T-helper 1 cell (primary cell): Measurements from ENCODE around the gene CDH23.
A peak's percentile ranks its signal among the peaks of the same experiment; 100 is the strongest.

Experiments used
- DNase-seq, 5 donors: peaks; one replicate each; pipeline ENCODE4 v3.0.0-alpha.2; 2012 to 2020

CDH23 gene

GRCh38 chr10:71565284-71566000, 168.7 kb downstream of the CDH23 start:
- DNase-seq, result no peak

DNA sequence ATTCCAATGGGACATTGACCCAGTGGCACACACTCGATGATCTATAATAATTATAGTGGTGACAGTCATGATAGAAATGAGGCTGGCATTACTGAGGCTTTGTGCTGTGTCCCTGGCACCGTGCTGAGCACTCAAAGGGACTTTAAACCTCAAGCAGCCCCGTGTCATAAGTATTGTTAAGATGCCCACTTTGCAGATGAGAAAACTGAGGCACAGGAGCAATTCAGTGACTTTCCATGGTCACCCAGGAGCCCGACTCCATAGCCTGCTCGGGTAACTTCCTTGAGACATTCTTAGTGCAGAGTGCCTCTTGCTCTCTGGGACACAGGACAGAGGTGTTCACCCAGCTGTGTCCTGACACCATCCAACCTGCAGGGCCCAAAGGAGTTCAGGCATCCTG, 170.3 kb downstream of the CDH23 start:
- no peak for DNase-seq

- DNase-seq, result no peak
Measured at GRCh38 chr10:71568896-71569492, 172.3 kb downstream of the CDH23 start.

DNA sequence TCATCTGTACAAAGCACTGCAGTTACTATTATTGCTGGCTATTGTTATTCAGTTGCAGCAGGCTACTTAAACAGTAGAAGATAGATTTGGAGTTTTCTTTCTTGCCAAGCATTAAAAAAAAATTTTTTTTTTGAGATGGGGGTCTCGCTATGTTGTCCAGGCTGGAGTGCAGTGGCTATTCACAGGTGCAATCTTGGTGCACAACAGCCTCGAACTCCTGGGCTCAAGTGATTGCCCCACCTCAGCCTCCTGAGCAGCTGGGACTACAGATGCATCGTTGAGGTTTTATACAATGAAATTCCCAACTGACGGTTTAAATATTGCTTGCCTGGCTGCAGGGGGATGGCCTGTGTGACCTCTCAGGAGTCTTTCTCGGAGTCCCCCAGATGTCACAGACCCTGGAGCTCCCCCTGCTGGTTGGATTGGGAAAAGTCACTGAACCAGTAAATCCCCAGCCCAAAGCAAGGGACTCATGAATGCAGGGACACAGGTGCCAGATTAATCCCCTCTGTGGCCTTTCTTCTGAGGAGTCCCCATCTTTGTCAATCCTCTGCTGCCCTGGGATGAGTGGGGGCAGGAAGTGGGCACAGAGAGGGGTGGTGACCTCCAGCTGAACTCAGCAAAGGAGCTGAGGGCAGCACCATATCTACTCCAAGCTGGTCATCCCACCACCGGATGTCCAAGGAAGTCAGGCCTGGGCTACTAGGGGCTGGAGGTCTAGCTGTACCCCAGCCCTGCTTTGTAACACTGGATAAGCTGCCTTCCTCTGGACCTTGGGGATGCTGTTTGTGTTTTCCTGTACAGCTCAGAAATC, 173.3 kb downstream of the CDH23 start:
- DNase-seq, result peak; percentile 46 to 74 (median 57)

GRCh38 chr10:71571460-71572175, 174.9 kb downstream of the CDH23 start:
- no peak for DNase-seq

DNA sequence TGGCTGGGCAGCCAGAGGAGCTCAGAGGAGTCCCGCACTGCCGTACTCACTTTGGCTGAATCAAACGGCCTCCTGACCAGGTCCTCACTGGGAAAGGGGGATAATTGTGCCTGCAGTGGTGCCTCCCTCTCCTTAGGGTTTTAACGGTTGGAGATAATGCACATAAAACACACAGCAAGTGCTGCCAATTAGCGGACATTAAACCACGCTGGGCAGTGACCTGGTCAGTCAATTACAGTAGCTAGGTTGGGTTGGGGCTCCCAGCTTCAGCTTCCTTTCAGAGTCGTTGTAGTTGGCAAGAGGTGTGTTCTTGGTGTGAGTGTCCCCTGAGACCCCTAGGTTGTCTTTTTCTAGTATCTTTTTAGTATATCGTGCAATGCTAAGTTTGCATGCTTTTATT, 176.2 kb downstream of the CDH23 start:
- no peak for DNase-seq

GRCh38 chr10:71573562-71574518, 177.1 kb downstream of the CDH23 start:
- DNase-seq, result no peak

DNA sequence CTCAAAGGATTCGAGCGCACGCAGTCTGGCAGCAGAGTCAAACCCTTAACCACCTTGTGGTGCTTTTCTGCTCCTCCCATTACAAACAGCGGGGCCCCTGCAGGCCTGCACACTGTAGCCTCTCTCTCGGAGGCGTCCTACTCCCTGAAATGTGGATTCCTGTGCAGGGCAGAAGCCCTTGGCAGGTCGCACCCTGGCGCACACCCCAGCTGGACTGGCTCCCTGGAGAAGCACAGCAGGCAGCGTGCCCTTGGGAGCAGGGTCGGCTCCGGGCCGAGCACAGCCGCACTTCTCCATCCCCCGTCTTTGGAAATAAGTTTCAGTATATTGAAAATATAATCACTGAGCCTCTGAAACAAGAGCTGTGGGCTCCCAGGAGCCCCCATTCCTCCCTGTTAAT, 178.7 kb downstream of the CDH23 start:
- no peak for DNase-seq

GRCh38 chr10:71575934-71576801, 179.4 kb downstream of the CDH23 start:
- DNase-seq, result no peak

DNA sequence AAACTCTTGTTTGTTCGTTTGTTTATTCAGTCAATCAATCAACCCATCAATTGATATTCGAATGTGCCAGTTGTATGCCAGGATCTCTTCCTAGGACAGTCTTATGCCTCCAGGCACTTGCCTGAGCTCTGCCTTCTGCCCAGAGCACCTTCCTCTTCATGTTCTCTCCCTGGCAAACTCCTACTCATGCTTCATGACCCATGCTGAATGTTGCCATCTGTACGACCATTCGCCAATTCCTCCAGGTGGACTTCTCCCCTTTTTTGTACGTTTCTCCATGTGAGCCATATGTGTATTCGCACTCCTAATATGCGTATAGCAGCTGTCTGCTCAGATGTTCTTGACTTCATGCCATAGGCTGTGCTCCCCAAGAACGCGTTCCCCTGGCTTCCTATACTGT, 180.1 kb downstream of the CDH23 start:
- DNase-seq, result no peak

GRCh38 chr10:71577345-71577744, 180.6 kb downstream of the CDH23 start:
- DNase-seq, result no peak

- no peak for DNase-seq
Measured at GRCh38 chr10:71578069-71578468, 181.3 kb downstream of the CDH23 start.

DNA sequence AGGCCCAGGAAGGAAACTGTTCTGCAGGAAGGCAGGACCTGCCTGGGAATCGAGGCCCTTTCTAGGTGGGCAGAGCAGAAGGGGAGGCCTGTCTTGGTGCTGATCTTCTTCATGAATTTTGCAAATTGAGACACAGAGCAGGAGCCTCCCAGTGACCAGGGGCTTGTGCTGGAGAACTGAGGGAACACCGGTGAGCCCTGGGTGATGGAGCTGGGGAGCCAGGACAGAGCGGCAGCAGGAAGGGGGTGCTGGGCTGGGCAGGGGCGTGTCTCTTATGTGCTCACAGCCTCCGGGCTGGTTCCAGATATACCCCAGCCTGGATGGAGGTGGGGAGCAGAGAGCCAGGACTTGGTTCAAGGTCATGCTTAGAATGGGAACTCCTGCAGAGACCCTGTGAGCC, 182.9 kb downstream of the CDH23 start:
- DNase-seq, result no peak

GRCh38 chr10:71580415-71580814, 183.7 kb downstream of the CDH23 start:
- no peak for DNase-seq

DNA sequence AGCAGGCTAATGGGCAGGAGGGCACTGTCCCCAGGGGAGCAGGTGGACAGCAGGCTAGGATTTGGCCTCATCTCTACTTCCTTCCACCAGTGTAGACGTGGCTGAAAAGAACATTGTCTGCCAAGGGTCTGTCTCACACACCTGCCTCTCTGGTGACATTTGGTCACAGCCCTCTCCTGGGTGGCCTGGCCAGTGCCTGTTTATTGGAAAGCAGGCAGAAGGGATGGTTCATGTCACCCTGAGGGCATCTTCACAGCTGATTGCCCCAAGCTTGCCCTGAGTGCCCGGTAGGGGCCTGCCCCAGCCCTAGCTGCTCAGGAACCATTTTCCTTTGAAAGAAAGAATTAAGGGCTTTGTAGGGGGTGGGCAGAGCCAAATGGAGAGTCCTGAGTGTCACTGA, 184.2 kb downstream of the CDH23 start:
- DNase-seq, result no peak

DNA sequence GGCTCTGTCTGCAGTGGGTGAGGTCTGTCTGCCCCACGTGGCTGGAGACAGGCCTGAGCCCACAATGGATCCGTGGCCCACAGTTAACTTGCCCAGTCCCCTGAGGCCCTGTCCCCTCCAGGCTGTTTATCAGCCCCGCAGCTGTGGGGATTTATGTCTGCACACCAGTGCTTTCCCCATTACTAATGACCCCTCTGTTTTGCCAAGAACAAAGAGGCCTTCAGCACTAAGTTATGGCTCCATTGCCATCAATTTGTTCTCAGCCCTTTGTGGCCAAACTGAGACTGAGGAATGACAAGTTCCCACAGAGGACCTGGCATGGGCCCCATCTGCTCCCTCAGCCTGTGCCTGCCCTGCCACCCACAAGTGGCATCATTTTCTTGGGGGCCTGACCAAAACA, 184.7 kb downstream of the CDH23 start:
- no peak for DNase-seq

DNA sequence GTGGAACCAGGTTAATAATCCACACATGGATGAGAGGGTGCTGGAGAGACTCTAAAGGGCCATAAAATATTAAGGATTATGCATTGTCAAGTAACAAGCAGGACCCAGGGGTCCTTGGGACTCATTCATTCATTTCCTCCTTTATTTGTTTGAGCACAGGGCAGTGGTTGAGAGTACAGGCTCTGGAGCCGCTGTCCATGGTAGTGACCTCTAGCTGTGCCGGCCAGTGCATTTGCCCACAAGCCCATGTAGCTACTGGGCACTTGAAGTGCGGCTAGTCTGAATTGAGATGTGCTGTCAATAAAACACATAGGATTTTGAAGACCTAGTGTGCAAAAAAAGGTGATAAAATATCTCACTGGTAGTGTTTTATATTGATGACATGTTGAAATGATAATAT, 185.3 kb downstream of the CDH23 start:
- no peak for DNase-seq

DNA sequence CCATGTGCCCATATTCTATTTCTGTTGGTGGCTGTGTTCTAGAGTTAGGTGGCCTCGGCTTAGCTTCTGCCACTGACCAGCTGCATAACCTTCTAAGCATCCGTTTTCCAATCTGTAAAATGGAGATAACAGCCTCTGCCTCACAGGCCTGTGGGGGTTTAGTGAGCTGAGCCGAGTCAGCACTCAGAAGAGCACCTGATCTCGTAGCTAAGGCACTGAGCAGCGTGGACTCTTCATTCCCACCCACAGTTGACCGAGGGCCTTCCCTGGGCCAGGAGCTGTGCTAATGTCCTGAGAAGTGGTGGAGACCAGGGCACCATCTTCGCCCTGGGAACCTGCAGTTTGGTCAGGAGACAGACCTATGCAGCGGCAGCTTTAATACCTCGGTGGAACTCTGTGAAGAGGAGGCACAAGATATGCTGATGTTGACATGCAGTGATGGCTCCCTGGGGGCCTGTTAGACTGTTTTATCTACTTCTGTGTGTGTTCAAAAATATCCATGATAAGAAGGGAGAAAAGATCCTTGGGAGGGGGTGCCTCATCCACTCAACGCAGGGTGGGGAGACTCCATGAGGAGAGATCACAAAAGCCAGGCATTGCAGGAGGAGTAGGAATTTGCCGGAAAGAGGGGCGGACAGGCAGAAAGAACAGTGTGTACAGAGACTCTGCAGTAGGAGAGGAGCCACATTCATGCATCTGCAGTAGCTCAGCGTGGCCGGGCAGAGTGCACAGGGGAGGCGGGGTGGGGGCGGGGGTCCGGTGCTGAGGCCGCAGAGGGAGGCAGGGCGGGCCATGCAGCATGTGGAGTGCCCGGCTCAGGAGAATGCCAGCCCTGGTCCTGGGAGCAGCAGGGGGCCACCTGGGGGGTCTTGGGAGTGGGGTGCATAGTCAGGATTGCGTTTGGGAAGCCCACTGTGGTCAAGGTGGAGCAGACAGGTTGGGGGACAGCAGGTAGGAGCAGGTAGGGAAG, 186.1 kb downstream of the CDH23 start:
- no peak for DNase-seq

DNA sequence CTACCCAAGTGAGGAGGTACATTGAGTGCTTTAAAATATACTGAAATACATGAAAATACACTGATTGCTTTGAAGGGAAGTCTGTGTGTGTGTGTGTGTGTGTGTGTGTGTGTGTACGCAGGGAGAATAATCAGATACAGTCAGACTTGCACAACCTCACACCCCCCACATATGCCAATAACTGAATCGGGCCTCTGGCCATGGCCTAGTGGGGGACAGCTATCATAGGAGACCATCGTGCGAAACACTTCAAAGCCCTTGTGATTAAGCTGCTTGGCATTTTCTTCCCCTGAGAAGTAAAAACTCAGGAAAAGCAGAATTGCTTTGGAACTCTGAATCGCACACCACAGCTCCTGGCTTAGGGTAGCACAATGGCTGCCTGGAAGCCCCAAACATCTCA, 187.7 kb downstream of the CDH23 start:
- DNase-seq, result no peak
